ENCODE measurements around the gene INSYN2A. TPM values are rescaled to one million over a fixed set of nuclear protein-coding genes. Genes with fewer than 3 reads are reported as not detected.

INSYN2A gene
- total and polyA plus RNA-seq, 4 donors: 0.54 TPM; not detected in 3

DNA sequence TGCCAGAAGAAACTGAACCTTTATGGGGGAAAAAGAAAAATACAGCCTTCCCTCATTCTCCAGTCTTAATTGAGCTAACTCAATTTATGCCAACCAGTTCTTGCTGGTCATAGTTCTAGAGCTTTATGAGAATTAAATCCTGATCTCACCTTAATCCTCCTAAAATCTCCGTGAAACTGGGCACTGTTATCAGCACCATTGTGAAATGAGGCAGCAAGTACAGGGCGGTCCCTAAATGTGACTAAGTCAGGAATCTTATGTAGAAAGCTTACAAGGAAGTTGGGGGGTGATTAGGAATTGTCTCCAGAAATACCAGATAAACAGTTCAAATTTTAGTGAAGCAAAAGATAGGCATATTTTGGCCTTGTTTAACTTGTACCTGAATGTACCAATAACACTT, 10.7 kb upstream of the INSYN2A start:
- no peak overlapping the region for H3K9ac ChIP-seq (ENCODE audit: low read depth in 1 of 2, low read length in 2 of 2)
- no peak overlapping the region for H3K4me3 ChIP-seq (ENCODE audit: low read depth in 1 of 3, low read length in 3 of 3)
- DNase-seq (ENCODE audit: low spot score): no peak
- no peaks in the 10 kb centered on the region for H3K4me1 ChIP-seq (ENCODE audit: control insufficient read depth in 4 of 4, insufficient read depth in 4 of 4, low read length in 3 of 4)
- no peaks in the 10 kb centered on the region for H3K9me3 ChIP-seq (ENCODE audit: control insufficient read depth in 4 of 4, low read length in 3 of 4)
- TF ChIP-seq GABPA (IDR thresholded peaks at IDR 0.05 in 1 of 2, conservative IDR thresholded peaks at IDR 0.05 in 1 of 2) (no peak), FOXA2 (IDR thresholded peaks at IDR 0.05) (no peak), TAF1 (conservative IDR thresholded peaks at IDR 0.05) (no peak), HNF4G (IDR thresholded peaks at IDR 0.05) (no peak), YY1 (IDR thresholded peaks at IDR 0.05) (no peak)
- TF ChIP-seq, protein P1, sequence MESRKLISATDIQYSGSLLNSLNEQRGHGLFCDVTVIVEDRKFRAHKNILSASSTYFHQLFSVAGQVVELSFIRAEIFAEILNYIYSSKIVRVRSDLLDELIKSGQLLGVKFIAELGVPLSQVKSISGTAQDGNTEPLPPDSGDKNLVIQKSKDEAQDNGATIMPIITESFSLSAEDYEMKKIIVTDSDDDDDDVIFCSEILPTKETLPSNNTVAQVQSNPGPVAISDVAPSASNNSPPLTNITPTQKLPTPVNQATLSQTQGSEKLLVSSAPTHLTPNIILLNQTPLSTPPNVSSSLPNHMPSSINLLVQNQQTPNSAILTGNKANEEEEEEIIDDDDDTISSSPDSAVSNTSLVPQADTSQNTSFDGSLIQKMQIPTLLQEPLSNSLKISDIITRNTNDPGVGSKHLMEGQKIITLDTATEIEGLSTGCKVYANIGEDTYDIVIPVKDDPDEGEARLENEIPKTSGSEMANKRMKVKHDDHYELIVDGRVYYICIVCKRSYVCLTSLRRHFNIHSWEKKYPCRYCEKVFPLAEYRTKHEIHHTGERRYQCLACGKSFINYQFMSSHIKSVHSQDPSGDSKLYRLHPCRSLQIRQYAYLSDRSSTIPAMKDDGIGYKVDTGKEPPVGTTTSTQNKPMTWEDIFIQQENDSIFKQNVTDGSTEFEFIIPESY (IDR thresholded peaks at IDR 0.05): no peak
- TF ChIP-seq, protein P2, sequence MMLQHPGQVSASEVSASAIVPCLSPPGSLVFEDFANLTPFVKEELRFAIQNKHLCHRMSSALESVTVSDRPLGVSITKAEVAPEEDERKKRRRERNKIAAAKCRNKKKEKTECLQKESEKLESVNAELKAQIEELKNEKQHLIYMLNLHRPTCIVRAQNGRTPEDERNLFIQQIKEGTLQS (IDR thresholded peaks at IDR 0.05): no peak
- TF ChIP-seq, protein P3, sequence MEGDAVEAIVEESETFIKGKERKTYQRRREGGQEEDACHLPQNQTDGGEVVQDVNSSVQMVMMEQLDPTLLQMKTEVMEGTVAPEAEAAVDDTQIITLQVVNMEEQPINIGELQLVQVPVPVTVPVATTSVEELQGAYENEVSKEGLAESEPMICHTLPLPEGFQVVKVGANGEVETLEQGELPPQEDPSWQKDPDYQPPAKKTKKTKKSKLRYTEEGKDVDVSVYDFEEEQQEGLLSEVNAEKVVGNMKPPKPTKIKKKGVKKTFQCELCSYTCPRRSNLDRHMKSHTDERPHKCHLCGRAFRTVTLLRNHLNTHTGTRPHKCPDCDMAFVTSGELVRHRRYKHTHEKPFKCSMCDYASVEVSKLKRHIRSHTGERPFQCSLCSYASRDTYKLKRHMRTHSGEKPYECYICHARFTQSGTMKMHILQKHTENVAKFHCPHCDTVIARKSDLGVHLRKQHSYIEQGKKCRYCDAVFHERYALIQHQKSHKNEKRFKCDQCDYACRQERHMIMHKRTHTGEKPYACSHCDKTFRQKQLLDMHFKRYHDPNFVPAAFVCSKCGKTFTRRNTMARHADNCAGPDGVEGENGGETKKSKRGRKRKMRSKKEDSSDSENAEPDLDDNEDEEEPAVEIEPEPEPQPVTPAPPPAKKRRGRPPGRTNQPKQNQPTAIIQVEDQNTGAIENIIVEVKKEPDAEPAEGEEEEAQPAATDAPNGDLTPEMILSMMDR (IDR thresholded peaks at IDR 0.05; ENCODE audit: low read depth, low read length, missing input control): no peak
- no peaks in the 10 kb centered on the region for H3K36me3 ChIP-seq (ENCODE audit: control insufficient read depth in 4 of 4, insufficient read depth in 3 of 4, low read depth in 1 of 4, low read length in 3 of 4)
- H3K27me3 ChIP-seq (ENCODE audit: control insufficient read depth in 4 of 4, insufficient read depth in 4 of 4, low read length in 3 of 4): no peaks in the 10 kb centered on the region
- H3K27ac ChIP-seq (ENCODE audit: low read depth in 1 of 2, low read length in 2 of 2): no peak overlapping the region
- 93% methylated on average over 2 of the region's 2 CpGs for WGBS

DNA sequence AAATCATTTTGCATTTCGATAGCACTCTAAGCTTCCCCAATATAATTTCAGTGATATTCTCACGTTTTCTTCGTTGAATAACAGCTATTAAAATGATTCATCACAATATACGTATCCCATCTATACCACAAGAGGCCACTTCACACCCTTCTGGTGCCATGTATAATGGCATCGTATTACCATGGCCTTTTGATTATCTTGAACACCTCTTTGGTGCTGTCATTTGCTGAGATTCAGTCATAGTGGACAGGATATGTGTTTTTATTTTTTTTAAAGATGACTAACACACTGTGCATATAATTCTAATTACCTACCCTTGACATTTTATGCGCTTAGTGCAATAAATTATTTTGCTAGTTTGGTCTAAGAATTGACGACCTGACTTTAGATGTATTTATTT, 6.7 kb upstream of the INSYN2A start:
- whole genome bisulfite sequencing: 94% methylated on average over 7 of the region's 7 CpGs
- no peaks in the 10 kb centered on the region for H3K27me3 ChIP-seq (ENCODE audit: control insufficient read depth in 4 of 4, insufficient read depth in 4 of 4, low read length in 3 of 4)
- H3K4me3 ChIP-seq (ENCODE audit: low read depth in 1 of 3, low read length in 3 of 3): no peak overlapping the region
- H3K27ac ChIP-seq (ENCODE audit: low read depth in 1 of 2, low read length in 2 of 2): no peak overlapping the region
- no peak overlapping the region for H3K9ac ChIP-seq (ENCODE audit: low read depth in 1 of 2, low read length in 2 of 2)
- no peaks in the 10 kb centered on the region for H3K9me3 ChIP-seq (ENCODE audit: control insufficient read depth in 4 of 4, low read length in 3 of 4)
- TF ChIP-seq YY1 (IDR thresholded peaks at IDR 0.05): no peak
- TF ChIP-seq, protein P3 (IDR thresholded peaks at IDR 0.05; ENCODE audit: low read depth, low read length, missing input control): no peak
- TF ChIP-seq TAF1 (conservative IDR thresholded peaks at IDR 0.05): no peak
- TF ChIP-seq RXRA (IDR thresholded peaks at IDR 0.05): no peak
- no peak for TF ChIP-seq SP1 (IDR thresholded peaks at IDR 0.05)
- TF ChIP-seq FOXA1 (IDR thresholded peaks at IDR 0.05): no peak
- TF ChIP-seq, protein P4, sequence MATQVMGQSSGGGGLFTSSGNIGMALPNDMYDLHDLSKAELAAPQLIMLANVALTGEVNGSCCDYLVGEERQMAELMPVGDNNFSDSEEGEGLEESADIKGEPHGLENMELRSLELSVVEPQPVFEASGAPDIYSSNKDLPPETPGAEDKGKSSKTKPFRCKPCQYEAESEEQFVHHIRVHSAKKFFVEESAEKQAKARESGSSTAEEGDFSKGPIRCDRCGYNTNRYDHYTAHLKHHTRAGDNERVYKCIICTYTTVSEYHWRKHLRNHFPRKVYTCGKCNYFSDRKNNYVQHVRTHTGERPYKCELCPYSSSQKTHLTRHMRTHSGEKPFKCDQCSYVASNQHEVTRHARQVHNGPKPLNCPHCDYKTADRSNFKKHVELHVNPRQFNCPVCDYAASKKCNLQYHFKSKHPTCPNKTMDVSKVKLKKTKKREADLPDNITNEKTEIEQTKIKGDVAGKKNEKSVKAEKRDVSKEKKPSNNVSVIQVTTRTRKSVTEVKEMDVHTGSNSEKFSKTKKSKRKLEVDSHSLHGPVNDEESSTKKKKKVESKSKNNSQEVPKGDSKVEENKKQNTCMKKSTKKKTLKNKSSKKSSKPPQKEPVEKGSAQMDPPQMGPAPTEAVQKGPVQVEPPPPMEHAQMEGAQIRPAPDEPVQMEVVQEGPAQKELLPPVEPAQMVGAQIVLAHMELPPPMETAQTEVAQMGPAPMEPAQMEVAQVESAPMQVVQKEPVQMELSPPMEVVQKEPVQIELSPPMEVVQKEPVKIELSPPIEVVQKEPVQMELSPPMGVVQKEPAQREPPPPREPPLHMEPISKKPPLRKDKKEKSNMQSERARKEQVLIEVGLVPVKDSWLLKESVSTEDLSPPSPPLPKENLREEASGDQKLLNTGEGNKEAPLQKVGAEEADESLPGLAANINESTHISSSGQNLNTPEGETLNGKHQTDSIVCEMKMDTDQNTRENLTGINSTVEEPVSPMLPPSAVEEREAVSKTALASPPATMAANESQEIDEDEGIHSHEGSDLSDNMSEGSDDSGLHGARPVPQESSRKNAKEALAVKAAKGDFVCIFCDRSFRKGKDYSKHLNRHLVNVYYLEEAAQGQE (IDR thresholded peaks at IDR 0.05): no peak
- DNase-seq (ENCODE audit: low spot score): no peak
- no peaks in the 10 kb centered on the region for H3K4me1 ChIP-seq (ENCODE audit: control insufficient read depth in 4 of 4, insufficient read depth in 4 of 4, low read length in 3 of 4)
- no peaks in the 10 kb centered on the region for H3K36me3 ChIP-seq (ENCODE audit: control insufficient read depth in 4 of 4, insufficient read depth in 3 of 4, low read depth in 1 of 4, low read length in 3 of 4)
